ENCODE measurements around the gene ZNF619. TPM values are rescaled to one million over a fixed set of nuclear protein-coding genes. Genes with fewer than 3 reads are reported as not detected.

Gene ZNF619
- total and polyA plus RNA-seq, 9 of the 15 experiments (the other 6 are each of a cell fraction or from before 2014, with no cell fraction given) = 1.3 to 9.1 (median 6.3) TPM

GRCh38 chr3:40456940-40457823 lies 19.7 kb upstream of the ZNF619 start, which contains the start of gene RPL14 (continued):
- TF ChIP-seq CCNT2 (IDR thresholded peaks at IDR 0.05; ENCODE audit: borderline replicate concordance, extremely low read depth, insufficient read length, low read depth, low read length) (peak; percentile 81), HMGXB4 (CRISPR knock-in tag; IDR thresholded peaks at IDR 0.05) (peak; percentile 92), ATF3 (IDR thresholded peaks at IDR 0.05) (no peak), ATF3 (CRISPR knock-in tag; conservative IDR thresholded peaks at IDR 0.05) (peak; percentile 75; the same call in 1 of the 2 replicates), NCOR1 (IDR thresholded peaks at IDR 0.05) (peak; percentile 1; the same call in 1 of the 2 replicates), CSDE1 (IDR thresholded peaks at IDR 0.05) (peak in 1 of 2 experiments; percentile 48; a peak in 2 of 4 replicates), PHF21A (IDR thresholded peaks at IDR 0.05; ENCODE audit: borderline replicate concordance, low read depth) (no peak), NRF1 (conservative IDR thresholded peaks at IDR 0.05 in 1 of 2, IDR thresholded peaks at IDR 0.05 in 1 of 2) (peak; percentile 97 to 98), MGA (IDR thresholded peaks at IDR 0.05) (peak; percentile 70), PCBP2 (IDR thresholded peaks at IDR 0.05; ENCODE audit: low read depth, low read length, poor library complexity, severe bottlenecking) (no peak), DPF2 (IDR thresholded peaks at IDR 0.05) (peak; percentile 53; the same call in 1 of the 2 replicates), KDM4B (IDR thresholded peaks at IDR 0.05; ENCODE audit: borderline replicate concordance in 2 of 2, low read depth in 1 of 2) (peak in 1 of 2 experiments; percentile 81; a peak in 2 of 4 replicates)

All from K562 (cell line).